Panc1 (cell line): Measurements from ENCODE around the gene CYP21A2.

Experiments
- POLR2AphosphoS5 ChIP-seq: IDR thresholded peaks from 2 replicates; pipeline ENCODE4 v1.6.1; 2012; ENCODE audit warnings: mild to moderate bottlenecking, low read depth, low read length, moderate library complexity
- TCF7L2 ChIP-seq: IDR thresholded peaks from 2 replicates; pipeline ENCODE4 v1.6.1; 2011; ENCODE audit warnings: mild to moderate bottlenecking, low read depth, low read length, inconsistent platforms
- TF ChIP-seq, protein P1 (sequence below): fragments of 450-650 bp; IDR thresholded peaks from 2 replicates; pipeline ENCODE4 v1.5.1; 2017; ENCODE audit warnings: mild to moderate bottlenecking

DNA sequence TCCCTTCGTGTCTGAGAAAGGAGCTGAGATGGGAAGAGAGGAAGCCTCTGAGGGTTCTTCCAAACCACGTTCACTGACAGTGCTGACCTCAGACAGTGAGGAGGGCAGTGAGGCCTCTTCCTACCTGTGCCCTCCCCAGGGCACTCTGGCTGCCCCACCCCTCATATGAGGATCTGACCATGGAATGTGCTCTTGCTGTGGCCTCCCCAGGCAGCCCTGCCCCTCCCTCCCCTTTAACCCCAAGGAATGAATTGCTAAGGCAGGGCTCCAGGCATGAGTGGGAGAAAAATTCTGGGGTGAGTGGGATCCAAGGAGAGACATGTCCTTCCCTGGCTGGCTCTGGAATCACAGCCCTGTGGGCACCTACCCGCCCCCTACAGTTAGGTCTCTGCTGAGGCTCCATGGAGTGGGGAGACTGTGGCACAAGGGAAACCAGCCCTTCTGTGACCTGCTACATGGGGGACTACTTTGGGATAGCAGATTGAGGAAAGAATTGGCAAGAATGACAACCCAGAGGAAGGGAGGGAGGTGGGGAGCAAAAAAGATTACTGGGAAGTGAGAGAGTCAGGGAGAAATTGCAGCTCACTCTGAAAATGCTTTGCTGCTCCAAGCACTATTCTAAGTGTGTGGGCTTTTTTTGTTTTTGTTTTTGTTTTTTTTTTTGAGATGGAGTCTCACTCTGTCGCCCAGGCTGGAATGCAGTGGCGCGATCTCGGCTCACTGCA lies 41.5 kb downstream of the CYP21A2 start:
- no peak for TF ChIP-seq TCF7L2
- TF ChIP-seq, protein P1, sequence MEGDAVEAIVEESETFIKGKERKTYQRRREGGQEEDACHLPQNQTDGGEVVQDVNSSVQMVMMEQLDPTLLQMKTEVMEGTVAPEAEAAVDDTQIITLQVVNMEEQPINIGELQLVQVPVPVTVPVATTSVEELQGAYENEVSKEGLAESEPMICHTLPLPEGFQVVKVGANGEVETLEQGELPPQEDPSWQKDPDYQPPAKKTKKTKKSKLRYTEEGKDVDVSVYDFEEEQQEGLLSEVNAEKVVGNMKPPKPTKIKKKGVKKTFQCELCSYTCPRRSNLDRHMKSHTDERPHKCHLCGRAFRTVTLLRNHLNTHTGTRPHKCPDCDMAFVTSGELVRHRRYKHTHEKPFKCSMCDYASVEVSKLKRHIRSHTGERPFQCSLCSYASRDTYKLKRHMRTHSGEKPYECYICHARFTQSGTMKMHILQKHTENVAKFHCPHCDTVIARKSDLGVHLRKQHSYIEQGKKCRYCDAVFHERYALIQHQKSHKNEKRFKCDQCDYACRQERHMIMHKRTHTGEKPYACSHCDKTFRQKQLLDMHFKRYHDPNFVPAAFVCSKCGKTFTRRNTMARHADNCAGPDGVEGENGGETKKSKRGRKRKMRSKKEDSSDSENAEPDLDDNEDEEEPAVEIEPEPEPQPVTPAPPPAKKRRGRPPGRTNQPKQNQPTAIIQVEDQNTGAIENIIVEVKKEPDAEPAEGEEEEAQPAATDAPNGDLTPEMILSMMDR = no peak
- TF ChIP-seq POLR2AphosphoS5 = no peak
